IMR-90 (cell line): ENCODE results near the gene CBX6. TPM values are rescaled to one million over a fixed set of nuclear protein-coding genes. Genes with fewer than 3 reads are reported as not detected.

Experiments used
- ATAC-seq: fragments of 200-7000 bp; cut with Tn5 transposase; 2 replicates; pipeline ENCODE4 v1.9.1; 2020; ENCODE audit warnings: low read depth, mild to moderate bottlenecking, moderate library complexity
- BruUV-seq: library from RNA; stranded (reverse); fragments of 400-500 nt; replicated peaks from 2 replicates; lab custom pipeline; 2021; lab: Mats Ljungman, UMichigan
- CTCF ChIA-PET: fragments of 300-600 bp; formaldehyde crosslinking; extraction: SDS; loops from one replicate; lab custom pipeline; 2021; ENCODE audit warnings: antibody characterized with exemption; lab: Yijun Ruan, JAX
- POLR2A ChIA-PET: fragments of 300-600 bp; sonication (Branson Sonifier 250); formaldehyde crosslinking; loops from one replicate; lab custom pipeline; 2022; ENCODE audit warnings: antibody characterized with exemption; ENCODE audit not compliant: unreplicated experiment; lab: Charles Lee
- DNase-seq: peaks from one replicate; pipeline ENCODE4 v3.0.0; 2013
- H2AFZ ChIP-seq: replicated peaks from 2 replicates; pipeline ENCODE3; 2013; ENCODE audit warnings: low read length, mild to moderate bottlenecking; ENCODE audit not compliant: poor library complexity
- H2AK5ac ChIP-seq: 2 replicates; pipeline ENCODE4 v1.6.1; 2013; ENCODE audit warnings: low read depth, low read length, inconsistent platforms
- H2AK9ac ChIP-seq: replicated peaks from 2 replicates; pipeline ENCODE3; 2013; ENCODE audit warnings: mild to moderate bottlenecking, low read depth, low read length, moderate library complexity; ENCODE audit not compliant: poor library complexity
- H2BK120ac ChIP-seq: 2 replicates; pipeline ENCODE4 v1.6.1; 2013; ENCODE audit warnings: low read depth, low read length, inconsistent platforms
- H2BK15ac ChIP-seq: 3 replicates; pipeline ENCODE4 v1.6.1; 2013; ENCODE audit warnings: low read depth, low read length, inconsistent platforms
- H2BK20ac ChIP-seq: 2 replicates; pipeline ENCODE4 v1.6.1; 2013; ENCODE audit warnings: low read depth, mild to moderate bottlenecking, inconsistent platforms, low read length, moderate library complexity
- H2BK5ac ChIP-seq: 2 replicates; pipeline ENCODE4 v1.6.1; 2013; ENCODE audit warnings: mild to moderate bottlenecking, low read depth, low read length, inconsistent platforms; ENCODE audit not compliant: poor library complexity, severe bottlenecking
- H3K14ac ChIP-seq: replicated peaks from 2 replicates; pipeline ENCODE4 v1.6.1; 2013; ENCODE audit warnings: low read depth, low read length, inconsistent platforms
- H3K18ac ChIP-seq: 2 replicates; pipeline ENCODE4 v1.6.1; 2013; ENCODE audit warnings: low read depth, low read length, control low read depth
- H3K23ac ChIP-seq: 2 replicates; pipeline ENCODE4 v1.6.1; 2013; ENCODE audit warnings: low read depth, low read length, inconsistent platforms
- H3K27ac ChIP-seq: 2 replicates; pipeline ENCODE4 v1.5.1; 2013; ENCODE audit warnings: mild to moderate bottlenecking, control low read depth, low read length; ENCODE audit not compliant: insufficient read depth
- H3K27me3 ChIP-seq: 2 replicates; pipeline ENCODE4 v1.6.1; 2013; ENCODE audit warnings: low read length; ENCODE audit not compliant: control insufficient read depth, insufficient read depth
- H3K36me3 ChIP-seq: 2 replicates; pipeline ENCODE4 v1.6.1; 2013; ENCODE audit warnings: low read length, mixed read lengths; ENCODE audit not compliant: control insufficient read depth, insufficient read depth
- H3K4ac ChIP-seq: 2 replicates; pipeline ENCODE4 v1.6.1; 2013; ENCODE audit warnings: low read depth, low read length, inconsistent platforms
- H3K4me1 ChIP-seq: 2 replicates; pipeline ENCODE4 v1.6.1; 2013; ENCODE audit warnings: low read length, mixed read lengths; ENCODE audit not compliant: control insufficient read depth, insufficient read depth
- H3K4me2 ChIP-seq: 2 replicates; pipeline ENCODE4 v1.6.1; 2013; ENCODE audit warnings: low read depth, mild to moderate bottlenecking, control low read depth, low read length, moderate library complexity
- H3K4me3 ChIP-seq: 2 replicates; pipeline ENCODE4 v1.5.1; 2013; ENCODE audit warnings: low read depth, mild to moderate bottlenecking, control low read depth, low read length, moderate library complexity; ENCODE audit not compliant: insufficient read depth
- H3K56ac ChIP-seq: 2 replicates; pipeline ENCODE4 v1.6.1; 2013; ENCODE audit warnings: low read length, inconsistent platforms; ENCODE audit not compliant: insufficient read depth; ENCODE audit errors: extremely low read depth
- H3K79me1 ChIP-seq, 2 experiments: 2 replicates each; pipeline ENCODE4 v1.6.1; 2013; ENCODE audit warnings: low read length in 2 of 2, inconsistent platforms in 1 of 2, low read depth in 1 of 2
- H3K9ac ChIP-seq: 2 replicates; pipeline ENCODE4 v1.6.1; 2013; ENCODE audit warnings: low read depth, low read length, control low read depth
- H3K9me1 ChIP-seq: 2 replicates; pipeline ENCODE4 v1.6.1; 2013; ENCODE audit warnings: low read length, inconsistent platforms; ENCODE audit not compliant: insufficient read depth
- H3K9me3 ChIP-seq: 2 replicates; pipeline ENCODE4 v1.6.1; 2013; ENCODE audit warnings: low read length; ENCODE audit not compliant: control insufficient read depth, insufficient read depth
- H4K20me1 ChIP-seq: 2 replicates; pipeline ENCODE4 v1.6.1; 2013; ENCODE audit warnings: low read length, inconsistent platforms; ENCODE audit not compliant: insufficient read depth
- H4K5ac ChIP-seq: 2 replicates; pipeline ENCODE4 v1.6.1; 2013; ENCODE audit warnings: mild to moderate bottlenecking, low read depth, low read length, control low read depth
- H4K8ac ChIP-seq, 2 experiments: 2 replicates each; pipeline ENCODE4 v1.6.1; 2013; ENCODE audit warnings: low read depth in 2 of 2, low read length in 2 of 2, control low read depth in 1 of 2, inconsistent platforms in 1 of 2
- H4K91ac ChIP-seq: 2 replicates; pipeline ENCODE4 v1.6.1; 2013; ENCODE audit warnings: low read depth, low read length, inconsistent platforms; ENCODE audit not compliant: insufficient read depth
- CEBPB ChIP-seq: IDR thresholded peaks from 2 replicates; pipeline ENCODE4 v1.6.1; 2012; ENCODE audit warnings: low read depth, low read length, improper control_type of control experiment
- CHD1 ChIP-seq: IDR thresholded peaks from 2 replicates; pipeline ENCODE4 v1.6.1; 2012; ENCODE audit warnings: low read depth, low read length, improper control_type of control experiment
- FOS ChIP-seq: fragments of 150-350 bp; IDR thresholded peaks from 2 replicates; pipeline ENCODE4 v1.6.1; 2016; ENCODE audit warnings: low read depth, low read length
- MXI1 ChIP-seq: IDR thresholded peaks from 2 replicates; pipeline ENCODE4 v1.6.1; 2012; ENCODE audit warnings: low read depth, mild to moderate bottlenecking, low read length, moderate library complexity, borderline replicate concordance
- NFE2L2 ChIP-seq: fragments of 150-350 bp; IDR thresholded peaks from 2 replicates; pipeline ENCODE4 v1.6.1; 2016; ENCODE audit warnings: low read depth, mild to moderate bottlenecking, low read length
- POLR2A ChIP-seq: IDR thresholded peaks from 2 replicates; pipeline ENCODE4 v1.6.1; 2012; ENCODE audit warnings: mild to moderate bottlenecking, low read depth, low read length
- RCOR1 ChIP-seq: IDR thresholded peaks from 2 replicates; pipeline ENCODE4 v1.6.1; 2012; ENCODE audit warnings: mild to moderate bottlenecking, low read length, improper control_type of control experiment; ENCODE audit not compliant: insufficient replicate concordance
- RFX5 ChIP-seq: IDR thresholded peaks from 2 replicates; pipeline ENCODE4 v1.8.0; 2012; ENCODE audit warnings: low read depth, mild to moderate bottlenecking, low read length, moderate library complexity
- SMC3 ChIP-seq: fragments of 150-350 bp; IDR thresholded peaks from 2 replicates; pipeline ENCODE4 v1.6.1; 2016; ENCODE audit warnings: low read depth, mild to moderate bottlenecking, antibody characterized with exemption, low read length, moderate library complexity
- WGBS, 2 experiments: methylation state at CpG; one replicate each; pipeline versions ENCODE4 v1.1.5 to v1.1.7; 2013; ENCODE audit warnings: missing lambda C conversion rate in 2 of 2; ENCODE audit not compliant: insufficient read length in 1 of 2; ENCODE audit errors: extremely low coverage in 2 of 2; 5-methylcytosine and 5-hydroxymethylcytosine counted together
- dilution Hi-C: fragments of 300-500 bp; cut with HindIII; formaldehyde crosslinking; loops from one replicate; pipeline ENCODE4 v1.14.3; 2018; ENCODE audit warnings: low sequenced_read_pairs; ENCODE audit not compliant: unreplicated experiment
- in situ Hi-C: fragments of 300-500 bp; cut with MboI; formaldehyde crosslinking; loops from 3 replicates; pipeline ENCODE4 v1.14.3; 2019; ENCODE audit warnings: low sequenced_read_pairs, inconsistent platforms, mixed read lengths
- intact Hi-C: fragments of 100-400 bp; cut with micrococcal nuclease; formaldehyde crosslinking; loops from 2 replicates; pipeline ENCODE4 v1.10.0; 2022
- polyA plus RNA-seq, 3 experiments: library from polyadenylated mRNA; depleted of rRNA; stranded (reverse); fragments of >200 nt; gene quantifications; 2 replicates each; pipeline ENCODE4 v1.2.3, GENCODE V29; 2012; ENCODE audit warnings: low replicate concordance in 1 of 3
- total RNA-seq: library from RNA; depleted of rRNA; stranded (reverse); fragments of >200 nt; gene quantifications from 2 replicates; pipeline ENCODE4 v1.2.3, GENCODE V29; 2012

The CBX6 gene
- total and polyA plus RNA-seq, 2 of the 4 experiments (the other 2 are of a cell fraction) = 15.2 to 19.0 TPM

DNA sequence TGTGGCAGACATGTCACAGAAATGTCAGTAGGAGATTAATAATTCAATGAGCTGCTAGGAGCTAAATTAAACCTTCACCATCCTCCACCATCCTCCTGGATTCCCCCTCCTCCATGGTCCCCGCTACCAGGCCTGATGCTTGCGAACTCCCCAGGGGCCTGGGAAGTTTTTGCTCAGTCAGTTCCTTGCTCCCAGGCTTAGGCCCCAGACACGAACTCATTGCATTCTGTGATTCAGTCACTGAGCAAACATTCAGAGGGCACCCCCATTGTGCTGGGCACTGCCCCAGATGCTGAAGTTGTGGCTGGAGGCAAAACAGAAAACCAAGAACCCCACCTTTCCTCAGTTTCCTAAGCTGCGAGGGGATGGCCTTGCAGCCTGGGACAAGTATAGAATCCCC, 42.5 kb downstream of the CBX6 start:
- ChIA-PET CTCF (no interaction called here), POLR2A (no interaction called here)
- H3K27ac ChIP-seq = no peak overlapping the region
- no peak for TF ChIP-seq NFE2L2
- no peak for TF ChIP-seq POLR2A
- TF ChIP-seq FOS = no peak
- TF ChIP-seq RFX5 = no peak
- TF ChIP-seq SMC3 = no peak
- no peak for TF ChIP-seq CEBPB
- no peak for TF ChIP-seq MXI1
- no peak for TF ChIP-seq CHD1
- TF ChIP-seq RCOR1 = no peak
- H4K20me1 ChIP-seq = no peaks in the 10 kb centered on the region
- no peaks in the 10 kb centered on the region for H3K79me1 ChIP-seq
- intact Hi-C loops (no loop called here), dilution Hi-C loops (no loop called here), in situ Hi-C loops (no loop called here)
- no peak overlapping the region for H2AFZ ChIP-seq
- H3K18ac ChIP-seq = no peak overlapping the region
- H3K9ac ChIP-seq = no peak overlapping the region
- BruUV-seq = no TSS peak
- H3K23ac ChIP-seq = no peak overlapping the region
- no peak overlapping the region for H2AK5ac ChIP-seq
- no peak overlapping the region for H2BK5ac ChIP-seq
- no peaks in the 10 kb centered on the region for H3K36me3 ChIP-seq
- no peaks in the 10 kb centered on the region for H3K9me3 ChIP-seq
- H2BK20ac ChIP-seq = no peak overlapping the region
- H3K4me2 ChIP-seq = no peak overlapping the region
- no peaks in the 10 kb centered on the region for H3K27me3 ChIP-seq
- H3K14ac ChIP-seq = no peak overlapping the region
- ATAC-seq (no peak), DNase-seq (no peak)
- WGBS, 2 experiments = 44% methylated on average over 2 of the region's 4 CpGs; no CpG with 5 or more reads in 1 of the 2 experiments
- no peaks in the 10 kb centered on the region for H3K9me1 ChIP-seq
- no peak overlapping the region for H2BK15ac ChIP-seq
- no peak overlapping the region for H2AK9ac ChIP-seq
- H4K5ac ChIP-seq = no peak overlapping the region
- H3K4me3 ChIP-seq = no peak overlapping the region
- H3K56ac ChIP-seq = no peak overlapping the region
- no peak overlapping the region for H4K91ac ChIP-seq
- H2BK120ac ChIP-seq = no peak overlapping the region
- no peak overlapping the region for H3K4ac ChIP-seq
- H3K4me1 ChIP-seq = no peaks in the 10 kb centered on the region
- H4K8ac ChIP-seq = no peak overlapping the region
